Measurements from ENCODE around the gene SGPL1.
A peak's percentile ranks its signal among the peaks of the same experiment; 100 is the strongest.

The SGPL1 gene

GRCh38 chr10:70814126-70814525 is 1.6 kb upstream of the SGPL1 start:
- DNase-seq = no peak

- peak; percentile 1 for DNase-seq
These were observed 609 bp downstream of the SGPL1 start for GRCh38 chr10:70816220-70816894.

GRCh38 chr10:70820976-70821750 is 5.4 kb downstream of the SGPL1 start:
- DNase-seq = no peak

- DNase-seq = no peak
These were observed 6.5 kb downstream of the SGPL1 start for GRCh38 chr10:70822076-70822820.

GRCh38 chr10:70827086-70827757 is 11.5 kb downstream of the SGPL1 start:
- DNase-seq = no peak

- DNase-seq = no peak
These were observed 13.2 kb downstream of the SGPL1 start for GRCh38 chr10:70828923-70829322.

- no peak for DNase-seq
These were observed 13.8 kb downstream of the SGPL1 start for GRCh38 chr10:70829543-70829942.

GRCh38 chr10:70830164-70830563 is 14.4 kb downstream of the SGPL1 start:
- DNase-seq = no peak

- DNase-seq = no peak
These were observed 16.5 kb downstream of the SGPL1 start for GRCh38 chr10:70832221-70832620.

GRCh38 chr10:70832852-70833528 is 17.2 kb downstream of the SGPL1 start:
- DNase-seq = no peak

GRCh38 chr10:70833601-70834000 is 17.9 kb downstream of the SGPL1 start:
- no peak for DNase-seq

- DNase-seq = no peak
These were observed 18.3 kb downstream of the SGPL1 start for GRCh38 chr10:70834021-70834420.

GRCh38 chr10:70834441-70835151 is 18.8 kb downstream of the SGPL1 start:
- no peak for DNase-seq

GRCh38 chr10:70836319-70836718 is 20.6 kb downstream of the SGPL1 start:
- DNase-seq = no peak

GRCh38 chr10:70837660-70838059 is 21.9 kb downstream of the SGPL1 start:
- DNase-seq = no peak

- no peak for DNase-seq
These were observed 22.6 kb downstream of the SGPL1 start for GRCh38 chr10:70838270-70838805.

- no peak for DNase-seq
These were observed 25.1 kb downstream of the SGPL1 start for GRCh38 chr10:70840836-70841235.

GRCh38 chr10:70843333-70843732 is 27.6 kb downstream of the SGPL1 start:
- DNase-seq = no peak

- DNase-seq = no peak
These were observed 28.2 kb downstream of the SGPL1 start for GRCh38 chr10:70843776-70844489.

- DNase-seq = no peak
These were observed 29.5 kb downstream of the SGPL1 start for GRCh38 chr10:70845256-70845655.

GRCh38 chr10:70845816-70846215 is 30.1 kb downstream of the SGPL1 start:
- DNase-seq = no peak

Measured in NCI-H524 treated with DMSO at 0.1 percent for 48 hours (cell line).